WERI-Rb-1 (cell line): Measurements from ENCODE around the gene DNHD1.

Experiments used
- DNase-seq: peaks from one replicate; pipeline ENCODE4 v3.0.0-alpha.2; 2020
- H3K27ac ChIP-seq: fragments of 250-450 bp; sonication (Bioruptor Pico); 2 replicates; pipeline ENCODE4 v1.5.1; 2020; ENCODE audit warnings: mild to moderate bottlenecking, moderate library complexity
- H3K27me3 ChIP-seq: fragments of 250-450 bp; sonication (Bioruptor Pico); 2 replicates; pipeline ENCODE4 v1.5.1; 2021; ENCODE audit warnings: mild to moderate bottlenecking, low read depth, moderate library complexity; ENCODE audit not compliant: insufficient read depth, severe bottlenecking
- H3K36me3 ChIP-seq: fragments of 250-450 bp; sonication (Bioruptor Pico); 2 replicates; pipeline ENCODE4 v1.5.1; 2020; ENCODE audit warnings: mild to moderate bottlenecking, moderate library complexity
- H3K4me3 ChIP-seq: 2 replicates; pipeline ENCODE4 v1.5.1; 2011; ENCODE audit warnings: low read depth, mild to moderate bottlenecking, control low read depth, low read length
- H3K9me3 ChIP-seq: fragments of 250-450 bp; sonication (Bioruptor Pico); 2 replicates; pipeline ENCODE4 v1.5.1; 2021; ENCODE audit warnings: mild to moderate bottlenecking, moderate library complexity; ENCODE audit not compliant: severe bottlenecking
- CTCF ChIP-seq: IDR thresholded peaks from 2 replicates; pipeline ENCODE4 v1.5.1; 2011; ENCODE audit warnings: low read depth, mild to moderate bottlenecking, control low read depth, inconsistent platforms, low read length

DNHD1 gene

GRCh38 chr11:6594142-6594768 lies 97.2 kb downstream of the DNHD1 start:
- Histone ChIP-seq H3K4me3 (no peak overlapping the region), H3K27me3 (no peaks in the 10 kb centered on the region), H3K27ac (no peak overlapping the region), H3K36me3 (peaks cover 31% of the 10 kb centered on the region), H3K9me3 (no peaks in the 10 kb centered on the region)
- no peak for DNase-seq
- no peak for TF ChIP-seq CTCF

- DNase-seq: no peak
- H3K36me3 ChIP-seq: peaks cover 52% of the 10 kb centered on the region
- TF ChIP-seq CTCF: no peak
Observed at GRCh38 chr11:6596239-6596877, 99.3 kb downstream of the DNHD1 start.

GRCh38 chr11:6598555-6598954 lies 101.5 kb downstream of the DNHD1 start:
- H3K4me3 ChIP-seq: no peak overlapping the region
- no peaks in the 10 kb centered on the region for H3K27me3 ChIP-seq
- no peak overlapping the region for H3K27ac ChIP-seq
- TF ChIP-seq CTCF: no peak
- peaks cover 55% of the 10 kb centered on the region for H3K36me3 ChIP-seq
- H3K9me3 ChIP-seq: no peaks in the 10 kb centered on the region
- DNase-seq: no peak

More at GRCh38 chr11:6596239-6596877, 99.3 kb downstream of the DNHD1 start:
- Histone ChIP-seq H3K27ac (peak overlapping the region; percentile 62), H3K27me3 (no peaks in the 10 kb centered on the region), H3K4me3 (no peak overlapping the region), H3K9me3 (no peaks in the 10 kb centered on the region)

GRCh38 chr11:6599449-6599848 lies 102.4 kb downstream of the DNHD1 start:
- Histone ChIP-seq H3K9me3 (no peaks in the 10 kb centered on the region), H3K4me3 (no peak overlapping the region), H3K27ac (no peak overlapping the region), H3K27me3 (no peaks in the 10 kb centered on the region), H3K36me3 (peaks cover 48% of the 10 kb centered on the region)
- no peak for DNase-seq
- no peak for TF ChIP-seq CTCF

- peaks cover 45% of the 10 kb centered on the region for H3K36me3 ChIP-seq
- no peaks in the 10 kb centered on the region for H3K27me3 ChIP-seq
- H3K4me3 ChIP-seq: no peak overlapping the region
- DNase-seq: no peak
- TF ChIP-seq CTCF: no peak
- no peak overlapping the region for H3K27ac ChIP-seq
- no peaks in the 10 kb centered on the region for H3K9me3 ChIP-seq
Observed at GRCh38 chr11:6599881-6600390, 102.9 kb downstream of the DNHD1 start.
